Fibroblast of mammary gland (primary cell): ENCODE results near the gene CNTN2.
A peak's percentile ranks its signal among the peaks of the same experiment; 100 is the strongest.

Experiments
- DNase-seq: peaks from one replicate; pipeline ENCODE4 v3.0.0-alpha.2; 2010; ENCODE audit warnings: low read depth
- H3K4me3 ChIP-seq: 2 replicates; pipeline ENCODE4 v1.5.1; 2011; ENCODE audit warnings: low read depth, mild to moderate bottlenecking, low read length, moderate library complexity; ENCODE audit not compliant: control insufficient read depth
- CTCF ChIP-seq: conservative IDR thresholded peaks from 2 replicates; pipeline ENCODE4 v1.5.1; 2011; ENCODE audit warnings: low read depth, low read length, inconsistent platforms; ENCODE audit not compliant: control insufficient read depth, insufficient read depth

CNTN2 gene

GRCh38 chr1:205042911-205043806 is at the start of gene CNTN2:
Gene CNTN2 (plus strand): TSS chr1:205043212. CDS start chr1:205053186, 9,974 bp downstream.
- no peak for TF ChIP-seq CTCF
- no peak for DNase-seq
- no peak within 1 kb of the TSS for H3K4me3 ChIP-seq

GRCh38 chr1:204994086-204994862 is 48.7 kb upstream of the CNTN2 start:
- no peak for DNase-seq
- H3K4me3 ChIP-seq: no peak overlapping the region
- TF ChIP-seq CTCF: no peak

GRCh38 chr1:204996981-204997380 is 46.0 kb upstream of the CNTN2 start:
- TF ChIP-seq CTCF: no peak
- no peak overlapping the region for H3K4me3 ChIP-seq
- peak; percentile 5 for DNase-seq

GRCh38 chr1:204997591-204998355 is 45.2 kb upstream of the CNTN2 start:
- no peak overlapping the region for H3K4me3 ChIP-seq
- DNase-seq: no peak
- no peak for TF ChIP-seq CTCF

- DNase-seq: no peak
- no peak for TF ChIP-seq CTCF
- no peak overlapping the region for H3K4me3 ChIP-seq
These were observed 41.9 kb upstream of the CNTN2 start for GRCh38 chr1:205001162-205001561.

GRCh38 chr1:205002705-205003104 is 40.3 kb upstream of the CNTN2 start:
- no peak for DNase-seq
- H3K4me3 ChIP-seq: no peak overlapping the region
- TF ChIP-seq CTCF: no peak
